Measurements from ENCODE around the gene KSR2.
"Not testable (repeated sequence)": the region's sequence is repeated elsewhere in the genome, so short reads cannot be mapped to it uniquely, and the experiment has no call there.

Gene KSR2

DNA sequence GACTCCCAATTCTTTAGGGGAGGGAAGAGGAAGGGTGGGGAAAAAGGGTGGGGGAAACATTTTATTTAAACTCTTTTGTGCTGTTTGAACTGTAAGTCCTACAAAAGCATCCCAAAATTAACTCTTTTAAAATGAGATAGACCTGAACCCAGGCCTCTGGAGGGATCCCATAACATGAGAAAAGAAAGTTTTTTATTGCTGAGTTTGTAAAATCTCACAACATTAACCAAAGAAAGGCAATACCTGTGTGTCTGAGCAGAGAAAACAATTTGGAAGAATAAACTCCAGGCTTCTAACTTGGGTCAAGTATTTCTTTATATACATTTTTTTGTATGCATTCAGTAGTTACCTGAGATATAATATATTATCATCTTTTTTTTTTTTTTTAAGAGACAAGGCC, 107.1 kb downstream of the KSR2 start:
- no peak overlapping the region for H3K4me3 Mint-ChIP-seq
- H3K36me3 Mint-ChIP-seq: no peaks in the 10 kb centered on the region
- ATAC-seq (no peak), DNase-seq (ENCODE audit: low spot score in 2 of 2) (no peak)
- no peaks in the 10 kb centered on the region for H3K9me3 Mint-ChIP-seq
- H3K27ac Mint-ChIP-seq: no peak overlapping the region
- H3K4me1 Mint-ChIP-seq: no peaks in the 10 kb centered on the region

DNA sequence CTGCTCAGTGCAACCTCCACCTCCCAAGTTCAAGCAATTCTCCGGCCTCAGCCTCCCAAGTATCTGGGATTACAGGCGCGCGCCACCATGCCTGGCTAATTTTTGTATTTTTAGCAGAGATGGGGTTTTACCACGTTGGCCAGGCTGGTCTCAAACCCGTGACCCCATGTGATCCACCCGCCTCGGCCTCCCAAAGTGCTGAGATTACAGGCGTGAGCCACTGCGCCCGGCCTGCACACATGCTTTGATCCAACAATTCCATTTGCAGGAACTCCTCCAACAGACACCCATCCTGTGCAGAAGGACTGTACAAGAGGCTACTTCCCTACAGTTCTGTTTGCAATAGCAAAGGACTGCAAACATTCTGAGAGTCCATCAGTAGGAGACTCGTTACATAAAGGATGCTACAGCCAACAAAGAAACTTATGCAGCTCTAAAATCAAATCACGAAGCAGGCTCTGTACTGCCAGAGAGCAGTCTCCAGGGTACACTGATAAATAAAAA, 108.0 kb downstream of the KSR2 start:
- H3K9me3 Mint-ChIP-seq; H3K4me1 Mint-ChIP-seq; H3K4me3 Mint-ChIP-seq; H3K36me3 Mint-ChIP-seq; ATAC-seq; H3K27ac Mint-ChIP-seq; DNase-seq (ENCODE audit: low spot score in 2 of 2): not testable (repeated sequence)

- no peaks in the 10 kb centered on the region for H3K9me3 Mint-ChIP-seq
- no peak overlapping the region for H3K4me3 Mint-ChIP-seq
Measured at GRCh38 chr12:117860111-117860510, 108.7 kb downstream of the KSR2 start.

GRCh38 chr12:117857632-117858612, 110.9 kb downstream of the KSR2 start:
- H3K36me3 Mint-ChIP-seq: no peaks in the 10 kb centered on the region
- ATAC-seq: peak; percentile 45
- H3K27ac Mint-ChIP-seq: no peak overlapping the region
- no peak overlapping the region for H3K4me3 Mint-ChIP-seq
- no peaks in the 10 kb centered on the region for H3K4me1 Mint-ChIP-seq
- peak; percentile 36 to 71 for DNase-seq (ENCODE audit: low spot score in 2 of 2)
- no peaks in the 10 kb centered on the region for H3K9me3 Mint-ChIP-seq

More at GRCh38 chr12:117860111-117860510, 108.7 kb downstream of the KSR2 start:
- ATAC-seq (no peak), DNase-seq (ENCODE audit: low spot score in 2 of 2) (no peak)
- no peaks in the 10 kb centered on the region for H3K4me1 Mint-ChIP-seq
- H3K36me3 Mint-ChIP-seq: no peaks in the 10 kb centered on the region
- H3K27ac Mint-ChIP-seq: no peak overlapping the region

DNA sequence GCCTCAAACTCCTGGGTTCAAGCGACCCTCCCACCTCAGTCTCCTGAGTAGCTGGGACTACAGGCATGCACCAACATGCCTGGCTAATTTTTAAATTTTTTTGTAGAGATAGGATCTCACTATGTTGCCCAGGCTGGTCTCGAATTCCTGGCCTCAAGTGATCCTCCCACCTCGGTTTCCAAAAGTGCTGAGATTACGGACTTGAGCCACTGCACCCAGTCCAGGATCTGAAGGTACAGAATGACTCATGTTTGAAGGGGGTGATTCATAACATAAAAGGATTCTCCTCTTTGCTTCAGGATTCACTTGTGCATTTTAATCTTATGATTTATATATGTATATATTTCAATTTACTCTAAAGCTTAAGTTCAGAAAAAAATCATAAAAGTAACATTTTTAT, 111.7 kb downstream of the KSR2 start:
- not testable (repeated sequence) for H3K36me3 Mint-ChIP-seq; H3K4me1 Mint-ChIP-seq; ATAC-seq; H3K9me3 Mint-ChIP-seq; H3K4me3 Mint-ChIP-seq; H3K27ac Mint-ChIP-seq; DNase-seq (ENCODE audit: low spot score in 2 of 2)

DNA sequence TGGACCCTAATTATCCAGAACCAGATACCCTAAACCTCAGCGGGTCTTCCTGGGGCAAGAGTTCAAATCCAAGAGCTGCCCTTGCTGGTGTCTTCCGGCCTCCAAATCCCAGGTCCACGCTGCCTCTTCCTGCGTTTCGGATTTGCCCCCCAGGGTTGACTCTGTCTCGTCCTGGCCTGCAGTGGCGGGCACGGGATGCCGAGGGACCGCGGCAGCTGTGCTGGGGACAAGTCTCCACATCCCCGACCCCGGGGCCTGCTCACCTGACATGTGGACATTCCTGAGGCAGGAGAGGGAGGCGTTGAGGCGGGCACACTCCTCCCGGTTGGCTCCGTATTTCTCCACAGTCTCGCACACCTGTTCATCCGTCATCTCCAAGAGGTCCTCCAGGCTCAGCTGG, 113.6 kb downstream of the KSR2 start:
- no peak for ATAC-seq
- no peak overlapping the region for H3K27ac Mint-ChIP-seq
- H3K9me3 Mint-ChIP-seq: no peaks in the 10 kb centered on the region
- no peaks in the 10 kb centered on the region for H3K36me3 Mint-ChIP-seq
- H3K4me3 Mint-ChIP-seq: no peak overlapping the region
- DNase-seq (ENCODE audit: low spot score in 2 of 2): no peak
- peaks cover 1% of the 10 kb centered on the region for H3K4me1 Mint-ChIP-seq

GRCh38 chr12:117854339-117855012, 114.3 kb downstream of the KSR2 start:
- DNase-seq (ENCODE audit: low spot score in 2 of 2): peak; percentile 28 to 72
- Mint-ChIP-seq H3K36me3 (no peaks in the 10 kb centered on the region), H3K4me1 (peaks cover 5% of the 10 kb centered on the region), H3K4me3 (no peak overlapping the region), H3K27ac (no peak overlapping the region), H3K9me3 (no peaks in the 10 kb centered on the region)
- peak; percentile 49 for ATAC-seq

DNA sequence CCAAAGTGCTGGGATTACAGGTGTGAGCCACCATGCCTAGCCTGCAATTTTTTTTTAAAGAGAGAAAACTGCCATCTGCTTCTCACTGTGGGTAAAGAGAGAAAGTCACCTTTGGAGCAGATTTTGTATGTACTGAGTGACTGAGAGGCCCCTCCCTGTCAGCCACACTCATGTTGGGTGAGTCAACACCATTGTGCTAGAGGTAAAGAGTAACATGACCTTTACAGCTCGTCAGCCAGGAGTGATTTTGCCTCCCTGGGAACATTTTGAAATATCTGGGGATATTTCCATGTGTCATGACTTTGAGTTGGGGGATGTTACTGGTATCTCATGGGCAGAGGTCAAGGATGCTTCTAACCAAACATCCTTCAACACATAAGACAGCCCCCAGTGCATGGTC, 115.2 kb downstream of the KSR2 start:
- peaks cover 5% of the 10 kb centered on the region for H3K4me1 Mint-ChIP-seq
- H3K4me3 Mint-ChIP-seq: no peak overlapping the region
- ATAC-seq: no peak
- H3K9me3 Mint-ChIP-seq: no peaks in the 10 kb centered on the region
- no peaks in the 10 kb centered on the region for H3K36me3 Mint-ChIP-seq
- DNase-seq (ENCODE audit: low spot score in 2 of 2): no peak
- no peak overlapping the region for H3K27ac Mint-ChIP-seq

- Mint-ChIP-seq H3K27ac (no peak overlapping the region), H3K4me3 (no peak overlapping the region), H3K36me3 (no peaks in the 10 kb centered on the region), H3K4me1 (peaks cover 5% of the 10 kb centered on the region), H3K9me3 (no peaks in the 10 kb centered on the region)
- DNase-seq (ENCODE audit: low spot score in 2 of 2) (no peak), ATAC-seq (peak; percentile 34)
Measured at GRCh38 chr12:117850048-117850447, 118.7 kb downstream of the KSR2 start.

- no peak for ATAC-seq
Measured at GRCh38 chr12:117847371-117847770, 121.4 kb downstream of the KSR2 start.

DNA sequence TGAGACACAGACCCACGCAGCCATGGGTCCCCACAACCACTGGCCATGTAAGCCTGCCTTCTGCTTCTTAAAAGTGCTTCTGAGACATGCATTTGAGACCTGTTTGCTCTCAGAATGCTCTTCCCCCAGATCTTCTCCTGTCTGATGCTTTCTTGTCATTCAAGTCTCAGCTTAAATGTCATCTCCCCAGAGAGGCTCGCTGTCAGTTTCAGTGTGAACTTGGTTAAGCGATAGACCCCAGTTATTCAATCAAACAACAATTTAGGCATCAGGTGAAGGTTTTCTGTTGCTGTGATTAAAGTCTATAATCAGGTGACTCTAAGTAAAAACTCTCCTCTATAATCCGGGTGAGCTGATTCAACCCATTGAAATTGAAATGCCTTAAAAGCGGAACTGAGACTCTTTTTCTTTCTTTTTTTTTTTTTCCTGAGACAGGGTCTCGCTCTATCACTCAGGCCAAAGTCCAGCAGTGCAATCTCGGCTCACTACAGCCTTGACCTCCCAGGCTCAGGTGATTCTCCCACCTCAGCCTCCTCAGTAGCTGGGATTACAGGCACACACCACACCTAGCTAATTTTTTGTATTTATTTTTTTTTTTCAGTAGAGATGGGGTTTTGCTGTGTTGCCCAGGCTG, 123.4 kb downstream of the KSR2 start:
- ATAC-seq (no peak), DNase-seq (ENCODE audit: low spot score in 2 of 2) (no peak)
- H3K9me3 Mint-ChIP-seq: peaks cover 3% of the 10 kb centered on the region
- peaks cover 5% of the 10 kb centered on the region for H3K4me1 Mint-ChIP-seq
- no peaks in the 10 kb centered on the region for H3K36me3 Mint-ChIP-seq
- H3K4me3 Mint-ChIP-seq: no peak overlapping the region
- no peak overlapping the region for H3K27ac Mint-ChIP-seq

More at GRCh38 chr12:117847371-117847770, 121.4 kb downstream of the KSR2 start:
- DNase-seq (ENCODE audit: low spot score in 2 of 2): no peak
- H3K9me3 Mint-ChIP-seq: peaks cover 3% of the 10 kb centered on the region
- no peak overlapping the region for H3K4me3 Mint-ChIP-seq
- no peaks in the 10 kb centered on the region for H3K36me3 Mint-ChIP-seq
- no peak overlapping the region for H3K27ac Mint-ChIP-seq
- H3K4me1 Mint-ChIP-seq: peaks cover 5% of the 10 kb centered on the region

- Mint-ChIP-seq H3K9me3 (peaks cover 3% of the 10 kb centered on the region), H3K4me1 (no peaks in the 10 kb centered on the region), H3K4me3 (no peak overlapping the region), H3K27ac (no peak overlapping the region), H3K36me3 (no peaks in the 10 kb centered on the region)
- DNase-seq (ENCODE audit: low spot score in 2 of 2) (no peak), ATAC-seq (no peak)
Measured at GRCh38 chr12:117844114-117844830, 124.5 kb downstream of the KSR2 start.

DNA sequence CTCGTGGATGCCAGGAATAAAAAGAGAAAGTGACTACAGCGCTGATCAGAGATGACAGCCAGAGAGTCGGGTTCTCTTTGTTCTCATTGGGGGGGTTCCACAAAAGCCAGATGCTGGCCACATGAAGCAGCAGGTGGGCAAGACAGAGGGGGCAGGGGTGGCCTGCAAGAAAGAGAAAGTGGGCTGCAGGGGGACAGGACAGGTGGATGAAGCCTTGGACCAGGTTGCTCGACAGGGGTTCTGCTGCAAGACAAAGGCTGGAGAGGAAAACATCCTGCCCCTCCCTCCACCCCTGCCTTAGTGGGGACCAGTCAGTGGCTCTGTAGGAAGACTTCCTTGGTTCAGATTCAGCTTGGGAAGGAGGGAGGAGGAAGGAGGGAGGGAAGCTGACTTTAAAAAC, 126.2 kb downstream of the KSR2 start:
- Mint-ChIP-seq H3K4me3 (no peak overlapping the region), H3K36me3 (no peaks in the 10 kb centered on the region), H3K9me3 (peaks cover 3% of the 10 kb centered on the region), H3K27ac (no peak overlapping the region), H3K4me1 (no peaks in the 10 kb centered on the region)
- no peak for ATAC-seq
- no peak for DNase-seq (ENCODE audit: low spot score in 2 of 2)

GRCh38 chr12:117842220-117842619, 126.6 kb downstream of the KSR2 start:
- Mint-ChIP-seq H3K9me3 (peaks cover 3% of the 10 kb centered on the region), H3K36me3 (no peaks in the 10 kb centered on the region), H3K4me1 (no peaks in the 10 kb centered on the region), H3K4me3 (no peak overlapping the region), H3K27ac (no peak overlapping the region)
- ATAC-seq (no peak), DNase-seq (ENCODE audit: low spot score in 2 of 2) (no peak)

DNA sequence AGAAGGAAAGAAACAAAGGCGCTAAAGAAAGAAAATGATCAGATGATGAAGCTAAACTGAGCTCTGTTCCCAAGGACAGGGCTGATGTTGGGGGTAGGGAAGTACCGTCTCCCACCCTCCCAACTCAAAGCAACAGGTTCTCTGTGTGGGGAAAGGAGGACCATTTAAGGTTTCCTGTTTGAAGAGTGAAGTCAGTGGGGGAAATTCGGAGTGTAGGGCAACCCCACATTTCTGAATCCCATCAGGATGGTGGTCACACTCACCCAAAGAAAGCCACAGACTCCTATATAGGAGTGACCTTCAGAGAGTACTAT, 131.1 kb downstream of the KSR2 start:
- H3K27ac Mint-ChIP-seq: no peak overlapping the region
- peaks cover 4% of the 10 kb centered on the region for H3K4me1 Mint-ChIP-seq
- ATAC-seq: no peak

More for the DNA sequence above, 131.1 kb downstream of the KSR2 start:
- Mint-ChIP-seq H3K36me3 (no peaks in the 10 kb centered on the region), H3K4me3 (no peak overlapping the region), H3K9me3 (no peaks in the 10 kb centered on the region)
- no peak for DNase-seq (ENCODE audit: low spot score in 2 of 2)

Measured in stimulated activated effector memory CD8-positive, alpha-beta T cell treated with anti-CD3 and anti-CD28 coated beads, Interleukin-12 subunit alpha, Interleukin-12 subunit beta, amount 100 ng/mL, for 72 hours (primary cell).